HepG2 (cell line): ENCODE measurements around the gene PSMB2. TPM values are rescaled to one million over a fixed set of nuclear protein-coding genes. Genes with fewer than 3 reads are reported as not detected.

ENCODE experiments used
- ARHGAP35 ChIP-seq: sonication (generic); formaldehyde crosslinking; IDR thresholded peaks from 2 replicates; pipeline ENCODE4 v1.9.0; 2022; ENCODE audit warnings: mild to moderate bottlenecking, inconsistent platforms, moderate library complexity, missing genetic modification reagents, borderline replicate concordance
- CEBPG ChIP-seq: IDR thresholded peaks from 2 replicates; pipeline ENCODE4 v1.6.1; 2016
- CEBPZ ChIP-seq: IDR thresholded peaks from 2 replicates; pipeline ENCODE4 v1.6.1; 2012; ENCODE audit warnings: low read length, improper control_type of control experiment
- EEA1 ChIP-seq: sonication (generic); formaldehyde crosslinking; IDR thresholded peaks from 2 replicates; pipeline ENCODE4 v1.5.1; 2020; ENCODE audit warnings: mild to moderate bottlenecking, missing genetic modification reagents, borderline replicate concordance
- IKZF1 ChIP-seq: fragments of 450-650 bp; IDR thresholded peaks from 2 replicates; pipeline ENCODE4 v1.7.1; 2016
- MLX ChIP-seq: IDR thresholded peaks from 2 replicates; pipeline ENCODE4 v1.6.1; 2016
- POLR2AphosphoS2 ChIP-seq: IDR thresholded peaks from 2 replicates; pipeline ENCODE4 v1.6.1; 2011; ENCODE audit warnings: low read depth, low read length, improper control_type of control experiment
- SATB2 ChIP-seq: sonication (generic); formaldehyde crosslinking; IDR thresholded peaks from 2 replicates; pipeline ENCODE4 v1.5.0; 2020; ENCODE audit warnings: missing genetic modification reagents
- SKI ChIP-seq: fragments of 450-650 bp; IDR thresholded peaks from one replicate; pipeline ENCODE4 v1.6.1; 2018; ENCODE audit warnings: mild to moderate bottlenecking; ENCODE audit not compliant: partially characterized antibody
- SMAD3 ChIP-seq: sonication (generic); formaldehyde crosslinking; IDR thresholded peaks from 2 replicates; pipeline ENCODE4 v1.4.0; 2020; ENCODE audit warnings: missing genetic modification reagents
- SNRNP70 ChIP-seq: fragments of 200-400 bp; formaldehyde crosslinking; IDR thresholded peaks from 2 replicates; pipeline ENCODE4 v1.6.1; 2017; ENCODE audit warnings: mild to moderate bottlenecking, low read depth, low read length, moderate library complexity
- TBL1XR1 ChIP-seq: fragments of 150-350 bp; IDR thresholded peaks from 2 replicates; pipeline ENCODE4 v1.6.1; 2014; ENCODE audit warnings: borderline replicate concordance, low read length; ENCODE audit not compliant: partially characterized antibody
- ZBTB26 ChIP-seq: IDR thresholded peaks from 2 replicates; pipeline ENCODE4 v1.6.1; 2016; ENCODE audit warnings: missing compliant biosample characterization, missing genetic modification reagents, borderline replicate concordance
- ZNF773 ChIP-seq: sonication (generic); formaldehyde crosslinking; IDR thresholded peaks from 2 replicates; pipeline ENCODE4 v1.4.0; 2020; ENCODE audit warnings: missing genetic modification reagents, borderline replicate concordance
- ZUFSP ChIP-seq: sonication (generic); formaldehyde crosslinking; IDR thresholded peaks from 2 replicates; pipeline ENCODE4 v1.9.0; 2021; ENCODE audit warnings: missing genetic modification reagents, mild to moderate bottlenecking, borderline replicate concordance
- polyA plus RNA-seq, 8 experiments: library from polyadenylated mRNA; depleted of rRNA in 3 of 8; stranded (reverse) in 7 of 8; unstranded in 1 of 8; fragments of >200 nt; fragmentation: Illumina TruSeq in 4 of 8; extraction: Trizol in 4 of 8; gene quantifications; 2 replicates each; pipeline versions ENCODE4 v1.2.1 to v1.2.3, GENCODE V29; 2011 to 2016; ENCODE audit warnings: low read depth in 4 of 8, missing spikeins in 1 of 8, mixed read lengths in 1 of 8; ENCODE audit not compliant: insufficient read depth in 1 of 8
- total RNA-seq, 5 experiments: library from RNA; depleted of rRNA; stranded (reverse); fragments of >200 nt; fragmentation: Illumina TruSeq; extraction: Trizol; gene quantifications; 2 replicates each; pipeline ENCODE4 v1.2.3, GENCODE V29; 2016; ENCODE audit warnings: low read depth in 1 of 5

The PSMB2 gene
- total and polyA plus RNA-seq, 2 of the 13 experiments (the other 11 are each of a cell fraction or from before 2014, with no cell fraction given) = 60.6 to 62.2 TPM

GRCh38 chr1:35557611-35558373 is 83.5 kb downstream of the PSMB2 start, which contains the start of gene NCDN (continued):
- TF ChIP-seq ZNF773 (no peak), SKI (no peak), ZUFSP (no peak), SATB2 (no peak), MLX (CRISPR knock-in tag) (no peak), SNRNP70 (no peak), ZBTB26 (CRISPR knock-in tag) (no peak), ARHGAP35 (CRISPR knock-in tag) (peak; percentile 39; the same call in 1 of the 2 replicates), POLR2AphosphoS2 (no peak), TBL1XR1 (no peak), CEBPG (CRISPR knock-in tag) (no peak), IKZF1 (no peak), EEA1 (CRISPR knock-in tag) (no peak), CEBPZ (no peak), SMAD3 (CRISPR knock-in tag) (0 out of 2 replicates have a peak, but pooled peaks have one; percentile 44)
